Keratinocyte (primary cell): ENCODE results near the gene OTOG.

Experiments used
- CTCF ChIP-seq, 3 experiments: IDR thresholded peaks in 1 of 3; conservative IDR thresholded peaks in 1 of 3; optimal IDR thresholded peaks in 1 of 3; 2 replicates in 2 of 3; 3 replicates in 1 of 3; pipeline versions ENCODE3 to v1.5.1; 2011; ENCODE audit warnings: low read length in 3 of 3, mild to moderate bottlenecking in 3 of 3, moderate library complexity in 2 of 3, control low read depth in 1 of 3, inconsistent platforms in 1 of 3; ENCODE audit not compliant: insufficient read depth in 2 of 3; ENCODE audit errors: extremely low read depth in 1 of 3
- EZH2 ChIP-seq: IDR thresholded peaks from one replicate; pipeline ENCODE4 v1.6.1; 2012; ENCODE audit warnings: inconsistent platforms, mild to moderate bottlenecking, low read length, moderate library complexity

GRCh38 chr11:17506314-17506713 lies 40.7 kb upstream of the OTOG start:
- TF ChIP-seq CTCF (optimal IDR thresholded peaks at IDR 0.05 in 1 of 3, IDR thresholded peaks at IDR 0.05 in 1 of 3, conservative IDR thresholded peaks at IDR 0.05 in 1 of 3; ENCODE audit: extremely low read depth in 1 of 3, insufficient read depth in 2 of 3, low read length in 3 of 3) = no peak
- TF ChIP-seq EZH2 = no peak
